Fibroblast of upper back skin (primary cell): Measurements from ENCODE around the gene SMIM17.
A peak's percentile ranks its signal among the peaks of the same experiment; 100 is the strongest.

Experiments used
- DNase-seq: peaks from one replicate; pipeline ENCODE4 v3.0.0-alpha.2; 2013

Gene SMIM17

DNA sequence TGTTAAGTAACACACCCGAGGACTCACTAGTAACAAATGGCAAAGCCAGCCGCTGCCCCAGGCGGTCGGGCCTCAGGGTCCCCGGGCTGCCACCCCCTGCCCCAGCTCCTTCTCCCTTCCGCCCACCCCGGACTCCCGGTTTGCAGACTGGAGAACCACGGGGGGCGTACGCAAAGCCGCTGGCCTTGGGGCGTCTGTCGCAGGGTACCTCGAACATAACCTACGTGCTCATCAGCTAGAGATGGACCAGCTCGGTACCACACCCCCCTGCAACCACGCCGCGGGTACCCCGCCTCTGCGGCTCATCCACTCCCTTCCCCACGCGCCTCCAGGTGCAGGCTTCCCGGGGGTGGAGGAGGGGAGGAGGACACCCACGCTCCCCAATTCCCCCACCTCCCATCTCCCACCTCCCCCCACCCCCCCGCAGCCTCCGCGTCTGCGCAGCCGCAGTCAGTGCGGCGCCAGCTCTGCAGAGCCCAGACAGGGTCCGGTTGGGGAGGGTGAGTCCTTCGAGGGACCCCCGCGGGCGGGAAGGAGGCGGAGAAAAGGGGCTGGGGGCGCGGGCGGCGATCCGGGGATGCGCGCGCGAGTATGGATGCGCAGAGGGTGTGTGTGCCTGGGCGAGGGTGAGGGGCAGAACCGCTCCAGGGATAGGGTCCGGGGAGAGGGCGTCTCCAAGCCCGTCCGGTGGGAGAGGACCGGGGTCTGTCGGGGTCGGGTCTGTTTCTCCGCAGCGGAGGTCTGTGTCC lies at the start of gene SMIM17:
Gene SMIM17, plus strand, starts transcription at position 449 of the 749 bp plus-strand sequence. CDS start 2,509 bp downstream, outside the sequence.
- DNase-seq, result no peak

DNA sequence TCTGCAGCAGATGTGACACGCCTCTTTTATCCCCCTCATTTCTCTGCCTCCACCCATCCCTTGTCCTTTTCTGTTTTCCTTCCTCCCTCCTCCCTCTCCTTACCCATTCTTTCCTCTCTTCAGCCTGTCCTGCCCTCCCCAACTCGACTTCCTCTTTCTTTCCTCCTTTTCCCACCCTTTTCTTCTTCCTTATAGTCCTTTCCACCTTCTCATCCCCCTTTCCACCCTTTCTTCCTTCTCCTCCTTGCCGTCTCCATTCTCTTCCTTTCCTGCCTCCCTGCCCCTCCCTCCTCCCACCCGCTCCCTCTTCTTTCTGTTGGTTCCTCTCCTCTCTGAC lies 48.5 kb upstream of the SMIM17 start:
- DNase-seq, result no peak

DNA sequence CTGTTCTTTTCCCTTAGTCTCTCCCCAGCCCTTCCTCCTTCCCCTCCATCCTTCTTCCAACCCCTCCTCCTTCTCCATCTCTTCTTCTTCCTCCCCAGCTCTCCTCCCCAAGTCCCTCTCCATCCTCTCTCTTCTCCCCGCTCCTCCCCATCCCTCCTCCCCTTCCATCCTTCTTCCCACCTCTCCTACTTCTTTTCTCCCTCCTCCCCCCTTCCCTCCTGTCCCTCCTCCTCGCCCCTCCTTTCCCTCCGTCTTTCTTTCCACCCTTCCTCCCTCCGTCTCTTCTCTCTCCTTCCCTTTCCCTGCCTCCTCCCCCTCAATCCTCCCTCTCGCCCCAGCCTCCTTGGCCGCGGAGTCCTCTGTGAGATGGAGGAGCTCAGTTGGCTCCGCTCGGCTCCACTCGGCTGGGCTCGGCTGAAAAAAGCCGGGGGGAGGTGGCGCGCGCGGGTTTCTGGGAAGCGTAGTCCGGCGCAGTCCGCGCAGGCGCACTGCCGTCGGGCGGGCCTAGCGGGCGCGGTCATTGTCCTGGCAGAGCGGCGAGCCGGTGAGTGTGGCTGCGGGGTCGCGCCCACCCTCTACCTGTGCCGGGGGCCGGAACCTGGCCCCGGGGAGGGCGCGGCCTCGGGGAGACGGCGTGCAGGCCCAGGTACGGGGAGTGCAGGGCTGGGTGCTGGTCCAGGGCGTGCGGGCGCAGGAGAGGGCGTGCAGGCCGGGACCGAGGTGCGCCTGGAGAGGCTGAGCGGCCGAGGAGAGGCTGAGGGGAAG lies 48.0 kb upstream of the SMIM17 start, which contains the start of gene ZNF71:
Gene ZNF71, plus strand, starts transcription at position 520 of the 765 bp plus-strand sequence. CDS start 6,257 bp downstream, outside the sequence.
- peak; percentile 85 for DNase-seq

DNA sequence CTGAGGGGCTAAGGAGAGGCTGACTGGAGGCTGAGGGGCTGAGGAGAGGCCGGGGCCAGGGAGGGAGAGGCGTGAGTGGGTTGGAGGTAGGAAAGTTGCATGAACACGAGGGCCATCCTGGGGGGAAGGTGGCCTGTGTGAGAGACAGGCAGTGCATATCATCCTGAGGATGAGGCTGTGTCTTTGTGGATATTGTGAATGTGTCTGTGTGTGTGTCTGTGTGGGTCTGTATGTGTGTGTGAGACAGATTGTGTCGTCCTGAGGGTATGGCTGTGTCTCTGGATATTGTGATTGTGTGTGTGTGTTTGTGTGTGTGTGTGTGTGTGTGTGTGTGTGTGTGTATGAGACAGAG lies 47.4 kb upstream of the SMIM17 start:
- no peak for DNase-seq

DNA sequence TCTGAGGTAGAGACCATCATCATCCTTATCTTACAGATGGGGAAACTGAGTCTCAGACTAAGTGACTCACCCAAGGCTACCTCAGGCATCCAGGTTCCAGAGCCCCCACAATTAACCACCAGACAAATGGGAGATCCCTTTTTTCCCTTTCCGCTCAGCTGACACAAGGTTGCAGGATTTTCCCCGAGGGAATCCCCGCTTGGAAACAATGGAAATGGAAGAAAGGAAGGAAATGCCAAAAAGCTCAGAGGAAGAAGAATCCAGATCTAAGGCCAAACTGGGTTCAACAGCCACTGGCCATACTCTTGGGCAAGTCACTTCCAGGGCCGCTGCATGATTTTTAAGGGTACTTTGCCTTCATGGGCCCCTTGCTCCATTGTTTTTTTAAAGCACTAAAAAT lies 46.3 kb upstream of the SMIM17 start:
- no peak for DNase-seq

DNA sequence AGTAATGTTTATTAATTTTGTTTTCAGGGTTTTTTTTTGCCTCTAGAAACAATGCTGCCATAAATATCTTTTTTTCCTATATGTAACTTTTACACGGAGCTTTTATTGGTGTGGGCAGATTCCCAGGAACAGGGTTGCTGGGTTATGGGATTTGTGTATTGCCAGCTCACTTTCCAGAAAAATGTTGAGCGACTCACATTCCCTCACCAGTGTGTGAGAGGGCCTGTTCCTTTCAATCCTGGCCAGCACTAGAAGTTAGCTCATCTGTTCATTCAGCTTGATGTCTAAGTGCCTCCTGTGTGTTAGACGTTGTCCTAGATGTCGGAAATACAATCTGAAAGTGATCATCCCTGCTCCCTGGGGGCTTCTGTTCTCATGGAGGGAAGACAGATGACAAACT lies 45.3 kb upstream of the SMIM17 start:
- DNase-seq, result no peak

DNA sequence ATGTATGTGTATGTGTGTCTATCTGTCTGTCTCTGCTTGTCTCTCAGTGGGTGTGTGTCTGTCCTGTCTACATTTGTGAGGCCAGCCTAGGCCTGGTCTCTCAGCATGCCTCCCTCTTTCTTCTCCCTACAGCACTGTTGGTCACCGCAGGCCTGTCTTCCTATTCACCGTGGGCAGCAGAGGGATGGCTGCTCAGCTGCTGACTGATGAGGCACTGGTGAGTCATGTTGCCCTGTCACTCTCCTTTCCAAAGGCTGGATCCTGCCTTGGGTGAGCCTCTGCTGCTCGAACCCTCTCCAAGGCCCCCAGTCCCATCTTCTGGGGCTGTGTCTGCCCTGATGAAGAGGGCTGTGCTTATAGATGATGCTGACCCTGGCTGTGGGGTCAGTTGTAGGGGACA lies 41.6 kb upstream of the SMIM17 start:
- no peak for DNase-seq

DNA sequence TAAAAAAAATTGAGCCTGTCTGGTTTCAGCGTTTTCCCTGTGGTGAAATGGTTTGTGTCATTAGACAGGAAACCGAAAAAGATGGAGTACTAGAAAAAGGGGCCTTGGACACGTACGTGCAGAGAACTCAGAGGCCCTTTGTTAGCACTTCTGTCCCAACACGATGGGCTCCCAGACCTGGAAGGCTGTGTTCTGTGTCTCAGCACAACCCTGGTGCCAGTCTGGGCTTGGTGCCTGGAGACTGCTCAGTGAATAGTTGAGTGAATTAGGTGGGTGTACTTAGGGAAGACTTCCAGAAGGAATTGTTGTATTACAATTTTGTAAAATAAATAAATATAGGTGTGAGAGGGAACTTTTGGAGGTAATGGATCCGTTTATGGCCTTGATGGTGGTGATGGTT lies 39.1 kb upstream of the SMIM17 start:
- no peak for DNase-seq

DNA sequence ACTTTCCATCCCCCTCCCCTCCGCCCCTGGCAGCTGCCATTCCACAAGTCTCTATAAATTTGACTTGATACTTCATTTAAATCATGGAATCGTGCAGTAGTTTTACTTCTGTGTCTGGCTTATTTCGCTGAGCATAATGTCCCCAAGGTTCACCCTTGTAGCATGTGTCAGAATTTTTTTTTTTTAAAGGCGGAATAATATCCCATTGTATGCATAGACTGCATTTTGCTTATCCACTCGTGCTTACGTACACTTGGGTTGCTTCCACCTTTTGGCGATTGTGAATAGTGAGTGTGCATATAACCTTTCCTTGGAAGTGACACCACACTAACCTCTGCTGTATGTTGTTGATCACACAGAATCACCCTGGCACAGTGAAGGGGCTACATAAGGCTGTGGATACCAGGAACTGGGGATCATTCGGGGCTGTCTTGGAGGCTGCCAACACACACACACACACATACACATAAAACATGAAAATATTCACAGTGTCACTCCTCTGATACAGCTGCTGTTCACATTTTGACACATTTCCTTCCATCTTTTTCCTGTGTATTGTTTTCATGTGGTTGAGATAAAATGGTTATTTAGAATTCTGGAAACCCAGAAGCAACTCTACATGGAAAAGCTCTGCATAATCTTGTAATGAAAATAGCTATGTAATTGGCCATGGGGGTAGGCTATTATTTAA lies 34.5 kb upstream of the SMIM17 start:
- no peak for DNase-seq

DNA sequence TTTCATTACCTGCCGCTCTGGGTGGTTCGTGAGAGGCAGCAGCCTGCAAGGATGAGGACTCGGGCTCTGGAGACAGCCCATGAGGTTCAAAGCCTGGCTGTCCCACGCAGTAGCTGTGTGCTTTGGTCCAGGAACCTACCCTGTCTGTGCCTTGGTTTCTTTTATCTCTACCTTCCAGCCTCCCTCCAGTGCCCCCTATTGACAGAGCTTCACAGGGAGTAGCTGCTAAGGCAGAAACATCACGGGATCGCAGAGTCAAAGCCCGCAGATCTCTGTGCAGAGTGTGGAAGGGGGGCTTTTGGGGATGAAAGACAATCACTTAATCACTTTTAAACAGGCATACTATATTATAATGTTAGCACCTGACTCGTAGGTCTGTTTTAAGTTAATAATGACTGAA lies 31.7 kb upstream of the SMIM17 start:
- DNase-seq, result no peak

DNA sequence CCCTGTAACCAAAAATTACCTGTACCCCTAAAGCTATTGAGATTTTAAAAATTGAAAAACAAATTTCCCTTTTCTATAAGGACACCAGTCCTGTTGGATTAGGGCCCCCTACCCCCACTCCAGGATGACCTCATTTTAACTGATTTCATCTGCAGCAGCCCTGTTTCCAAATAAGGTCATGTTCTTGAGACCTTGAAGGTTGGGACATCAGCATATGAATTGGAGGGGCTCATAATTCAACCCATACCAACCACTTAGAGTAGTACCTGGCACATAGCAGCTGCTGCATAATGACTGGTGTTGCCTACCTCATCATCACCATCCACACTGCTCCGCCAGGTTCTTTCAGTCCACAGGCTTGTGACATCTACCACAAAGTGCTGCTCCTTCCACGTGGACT lies 30.2 kb upstream of the SMIM17 start:
- DNase-seq, result no peak

DNA sequence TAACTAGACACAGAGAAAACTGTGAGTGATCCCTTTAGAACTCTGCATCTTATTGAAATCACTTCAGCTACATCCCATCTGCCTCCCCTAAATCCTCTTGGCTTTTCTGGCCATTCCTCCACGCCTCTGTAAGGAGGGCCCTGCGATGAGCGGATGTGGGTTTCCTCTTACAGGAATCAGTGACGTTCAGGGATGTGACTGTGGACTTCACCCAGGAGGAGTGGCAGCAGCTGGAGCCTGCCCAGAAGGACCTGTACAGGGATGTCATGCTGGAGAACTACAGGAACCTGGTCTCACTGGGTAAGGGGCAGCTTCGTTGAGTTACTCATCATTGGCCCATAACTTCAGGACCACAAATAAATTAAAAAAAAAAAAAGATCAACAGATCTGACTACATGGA lies 29.3 kb upstream of the SMIM17 start:
- no peak for DNase-seq

DNA sequence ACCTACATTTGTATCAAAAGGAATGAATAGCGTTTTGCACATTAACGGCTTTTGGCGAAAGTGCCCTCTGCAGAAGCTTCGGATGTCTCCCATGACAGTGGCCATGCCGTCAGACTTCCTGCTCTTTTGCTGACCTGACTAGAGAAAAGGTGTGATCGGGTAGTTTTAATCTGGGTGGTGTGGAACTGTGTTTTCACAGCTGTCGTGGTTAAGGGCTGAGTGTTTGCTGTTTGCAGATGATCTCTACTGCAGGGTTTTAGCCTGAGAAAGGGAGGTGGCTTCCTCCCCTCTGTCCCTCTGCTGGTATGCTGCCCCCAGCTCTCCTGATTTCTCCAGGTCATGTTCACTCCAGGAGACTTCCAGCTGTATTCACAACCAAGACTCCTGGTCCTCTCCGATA lies 25.4 kb upstream of the SMIM17 start:
- no peak for DNase-seq

DNA sequence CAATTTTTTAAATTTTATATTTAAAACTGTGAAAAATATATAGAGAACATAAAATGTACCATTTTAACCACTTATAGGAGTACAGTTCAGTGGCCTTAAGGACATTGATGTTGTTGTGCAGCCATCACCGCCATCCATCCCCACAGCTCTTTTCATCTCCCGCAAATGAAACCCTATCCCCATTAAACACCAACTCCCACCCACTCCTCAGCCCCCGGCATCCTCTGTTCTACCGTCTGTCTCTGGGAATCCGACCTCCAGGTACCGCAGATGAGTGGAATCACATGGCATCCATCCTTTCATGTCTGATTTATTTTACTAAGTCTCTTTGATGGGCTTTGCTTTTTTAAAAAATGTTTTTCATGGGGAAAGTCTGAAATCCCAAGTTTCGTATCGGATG lies 23.8 kb upstream of the SMIM17 start:
- no peak for DNase-seq

DNA sequence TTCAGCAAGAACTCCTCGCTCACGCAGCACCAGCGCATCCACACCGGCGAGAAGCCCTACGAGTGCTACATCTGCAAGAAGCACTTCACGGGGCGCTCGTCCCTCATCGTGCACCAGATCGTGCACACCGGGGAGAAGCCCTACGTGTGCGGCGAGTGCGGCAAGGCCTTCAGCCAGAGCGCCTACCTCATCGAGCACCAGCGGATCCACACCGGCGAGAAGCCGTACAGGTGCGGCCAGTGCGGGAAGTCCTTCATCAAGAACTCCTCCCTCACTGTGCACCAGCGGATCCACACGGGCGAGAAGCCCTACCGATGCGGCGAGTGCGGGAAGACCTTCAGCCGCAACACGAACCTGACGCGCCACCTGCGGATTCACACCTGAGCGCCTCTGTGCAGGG lies 20.6 kb upstream of the SMIM17 start:
- no peak for DNase-seq

DNA sequence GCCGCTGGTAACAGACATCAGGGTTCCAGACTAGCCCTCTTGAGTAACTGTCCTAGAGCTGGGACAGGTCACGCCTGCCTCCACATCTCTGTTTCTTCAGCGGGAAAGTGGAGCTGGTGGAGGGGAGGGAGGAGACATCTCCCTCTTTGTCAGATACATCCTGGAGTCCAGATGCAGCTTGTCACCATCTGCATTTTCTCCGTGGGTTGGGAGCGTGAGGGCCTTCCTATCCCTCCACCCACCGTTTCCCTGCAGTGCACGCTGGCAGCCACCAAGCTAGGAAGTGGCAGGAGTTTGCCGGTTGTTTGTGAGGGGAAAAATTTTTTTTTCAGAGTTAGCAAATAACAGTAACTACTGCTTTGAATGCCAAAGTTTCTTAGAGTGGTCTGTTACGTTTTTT lies 20.0 kb upstream of the SMIM17 start:
- no peak for DNase-seq

DNA sequence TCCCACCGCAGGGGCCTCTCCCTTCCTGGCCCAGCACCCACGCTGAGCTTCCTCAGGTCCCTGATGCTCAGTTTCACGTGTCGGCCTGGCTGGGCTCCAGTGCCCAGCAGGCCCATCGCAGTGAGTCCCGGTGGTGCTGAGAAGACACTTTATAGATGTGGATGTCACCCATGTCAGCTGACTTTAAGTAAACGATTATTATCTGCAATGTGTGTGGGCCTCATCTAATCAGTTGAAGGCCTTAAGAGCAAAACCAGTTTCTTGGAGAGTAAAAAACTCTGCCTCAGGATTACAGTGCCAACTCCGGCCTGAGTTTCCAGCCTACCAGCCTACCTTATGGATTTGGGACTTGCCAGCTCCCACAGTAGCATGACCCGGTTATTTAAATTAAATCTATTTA lies 17.3 kb upstream of the SMIM17 start:
- DNase-seq, result no peak

DNA sequence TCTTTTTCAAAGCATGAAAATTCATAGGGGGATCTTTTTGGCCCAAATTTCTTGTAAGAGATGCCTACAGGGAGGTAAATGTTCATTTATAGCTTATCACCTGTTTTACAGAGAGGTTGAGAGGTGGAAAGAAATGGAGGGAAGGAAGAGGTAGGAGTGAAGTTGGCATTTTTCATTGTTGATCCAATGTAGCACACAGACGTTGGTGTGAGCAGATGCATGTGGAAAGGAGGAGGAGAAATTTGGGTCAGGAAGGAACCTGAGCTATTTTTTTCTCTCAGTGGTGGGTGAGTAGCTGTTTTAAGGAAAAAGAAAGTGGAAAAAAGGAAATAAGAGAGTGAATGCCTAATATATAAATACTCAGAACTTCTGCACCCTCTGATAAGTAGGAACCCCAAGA lies 9.9 kb upstream of the SMIM17 start:
- DNase-seq, result no peak

DNA sequence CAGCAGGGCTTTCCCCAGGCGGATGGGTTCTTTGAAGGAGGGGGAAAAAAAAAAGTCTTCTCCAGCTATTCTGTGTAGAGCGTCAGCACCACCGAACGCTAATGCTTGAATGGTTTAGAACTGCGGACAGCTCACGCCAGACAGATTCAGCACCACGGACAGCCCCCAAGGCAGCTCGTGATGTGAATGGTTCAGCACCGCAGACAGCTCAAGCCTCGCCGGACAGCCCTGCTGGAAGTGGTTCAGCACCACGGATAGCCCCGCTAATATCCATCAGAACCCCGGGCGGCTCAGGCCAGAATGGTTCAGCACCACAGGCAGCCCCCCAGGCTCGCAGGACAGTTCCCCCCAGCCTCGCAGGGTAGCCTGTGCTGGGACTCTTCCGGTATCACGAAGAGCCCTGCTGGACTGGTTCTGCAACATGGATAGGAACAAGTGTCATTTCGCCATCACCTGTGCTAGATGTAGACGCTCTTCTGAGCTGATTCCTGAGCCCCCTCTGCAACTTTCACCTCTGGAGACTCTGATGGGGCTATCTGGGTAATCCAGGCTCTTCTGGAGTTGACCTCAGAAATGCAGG lies 4.9 kb upstream of the SMIM17 start:
- peak; percentile 59 for DNase-seq

DNA sequence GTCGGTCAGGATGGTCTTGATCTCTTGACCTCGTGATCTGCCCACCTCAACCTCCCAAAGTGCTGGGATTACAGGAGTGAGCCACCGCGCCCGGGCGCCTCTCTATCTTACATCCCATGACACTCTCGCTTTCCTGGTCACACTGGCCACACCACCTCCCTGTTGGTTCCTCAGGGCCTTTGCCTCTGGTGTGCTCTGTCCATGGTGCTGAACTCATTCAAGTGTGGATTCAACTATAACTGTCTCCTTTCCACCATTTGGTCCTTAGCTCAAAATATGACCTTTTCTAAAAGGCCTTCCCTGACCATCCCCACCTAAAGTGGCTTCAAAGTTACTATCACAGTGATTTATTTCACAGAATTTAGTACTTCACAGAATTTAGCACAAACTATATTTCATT lies 3.7 kb upstream of the SMIM17 start:
- DNase-seq, result no peak

DNA sequence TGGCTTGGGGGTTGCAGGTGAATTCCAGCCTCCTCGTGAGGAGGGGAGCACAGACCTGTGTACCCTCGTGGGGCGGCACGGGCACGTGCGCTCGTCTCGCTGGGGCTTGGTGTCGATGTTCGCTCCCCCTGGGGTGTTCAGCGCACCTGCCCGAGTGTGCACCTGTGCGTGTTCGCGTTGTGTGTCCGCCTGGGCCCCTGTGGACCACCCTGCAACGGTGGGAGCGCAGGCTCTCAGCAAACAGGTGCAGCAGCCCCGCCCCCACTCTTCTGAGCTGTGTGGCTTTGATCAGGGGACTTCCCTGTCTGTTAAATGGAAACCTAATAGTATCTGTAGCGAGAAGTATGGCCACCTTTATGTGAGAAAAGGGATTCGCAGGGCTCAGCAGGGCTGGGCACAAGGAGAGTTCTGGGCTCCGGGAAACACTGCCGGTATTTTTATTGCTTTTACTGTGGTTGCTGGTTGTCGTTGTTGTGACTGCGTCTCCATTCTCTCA lies 549 bp downstream of the SMIM17 start:
- DNase-seq, result no peak

DNA sequence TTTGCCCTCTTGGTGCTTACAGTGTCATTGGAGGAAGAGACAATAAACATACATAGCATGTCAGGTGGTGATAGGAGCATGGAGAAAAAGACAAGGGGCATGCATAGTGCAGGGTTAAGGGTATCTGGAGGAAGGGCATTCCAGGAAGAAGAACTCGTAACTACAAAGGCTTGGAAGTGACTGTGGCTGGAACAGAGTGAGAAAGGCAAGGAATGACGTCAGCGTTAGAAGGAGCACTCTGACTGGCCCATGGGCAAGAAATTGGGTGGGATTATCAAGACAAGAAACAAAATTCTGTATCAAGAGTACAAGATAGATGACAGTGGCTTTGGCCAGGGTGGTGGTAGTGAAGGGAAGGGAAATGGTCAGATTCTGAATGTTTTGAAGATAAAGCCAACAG lies 11.2 kb downstream of the SMIM17 start:
- DNase-seq, result no peak

DNA sequence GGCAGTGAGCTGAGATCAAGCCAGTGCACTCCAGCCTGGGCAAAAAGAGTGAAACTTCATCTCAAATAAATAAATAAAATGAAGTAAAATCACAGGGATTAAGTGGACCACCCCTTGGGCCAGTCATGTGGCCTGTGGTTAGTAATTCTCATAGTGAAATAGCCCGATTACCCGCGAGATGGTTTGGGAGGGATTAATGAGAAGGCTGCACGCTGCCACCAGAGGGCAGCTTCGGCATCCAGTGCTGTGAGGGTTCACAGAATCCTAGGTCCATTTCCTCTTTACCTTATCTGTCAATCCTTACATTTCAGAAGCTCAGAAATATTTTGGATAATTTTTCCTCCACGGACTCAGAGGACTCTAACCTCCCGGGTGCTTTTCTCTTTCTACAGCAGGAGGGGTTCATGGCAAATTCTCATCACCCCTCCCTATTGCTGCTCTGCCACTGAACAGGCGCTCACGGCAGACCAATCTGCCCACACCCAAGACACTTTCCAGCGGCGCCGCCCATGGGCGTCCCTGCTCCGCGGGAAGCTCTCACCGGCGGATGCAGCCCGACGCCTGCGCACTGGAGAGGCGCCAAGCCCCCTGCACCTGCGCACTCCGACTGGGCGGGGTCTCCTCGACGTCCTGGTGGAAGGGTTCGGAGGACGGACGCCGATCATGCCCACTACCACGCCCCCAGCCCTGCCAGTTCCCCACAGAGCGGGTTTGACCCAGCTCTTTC lies 17.6 kb downstream of the SMIM17 start:
- no peak for DNase-seq
